ENCODE data around the gene SOX8.
"Not testable (repeated sequence)": the region's sequence is repeated elsewhere in the genome, so short reads cannot be mapped to it uniquely, and the experiment has no call there.

Gene SOX8

DNA sequence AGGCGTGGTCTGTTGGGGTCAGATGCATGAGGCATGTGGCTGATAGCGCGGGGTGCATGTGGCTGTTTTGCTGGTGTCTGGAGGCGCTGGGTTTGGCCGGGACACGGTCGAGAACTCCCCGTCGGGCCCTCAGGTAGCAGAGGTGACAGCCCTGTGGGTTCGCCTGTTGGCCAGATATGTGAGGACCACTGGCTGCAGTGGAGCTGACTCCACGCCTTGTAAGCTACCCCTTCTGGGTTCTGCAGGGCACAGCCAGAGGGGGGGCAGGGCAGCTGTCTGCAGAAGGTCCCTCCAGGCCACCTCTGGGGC is 38.5 kb downstream of the SOX8 start:
- no peak overlapping the region for H3K4me3 ChIP-seq (ENCODE audit: low read depth, low read length)
- TF ChIP-seq, protein P1, sequence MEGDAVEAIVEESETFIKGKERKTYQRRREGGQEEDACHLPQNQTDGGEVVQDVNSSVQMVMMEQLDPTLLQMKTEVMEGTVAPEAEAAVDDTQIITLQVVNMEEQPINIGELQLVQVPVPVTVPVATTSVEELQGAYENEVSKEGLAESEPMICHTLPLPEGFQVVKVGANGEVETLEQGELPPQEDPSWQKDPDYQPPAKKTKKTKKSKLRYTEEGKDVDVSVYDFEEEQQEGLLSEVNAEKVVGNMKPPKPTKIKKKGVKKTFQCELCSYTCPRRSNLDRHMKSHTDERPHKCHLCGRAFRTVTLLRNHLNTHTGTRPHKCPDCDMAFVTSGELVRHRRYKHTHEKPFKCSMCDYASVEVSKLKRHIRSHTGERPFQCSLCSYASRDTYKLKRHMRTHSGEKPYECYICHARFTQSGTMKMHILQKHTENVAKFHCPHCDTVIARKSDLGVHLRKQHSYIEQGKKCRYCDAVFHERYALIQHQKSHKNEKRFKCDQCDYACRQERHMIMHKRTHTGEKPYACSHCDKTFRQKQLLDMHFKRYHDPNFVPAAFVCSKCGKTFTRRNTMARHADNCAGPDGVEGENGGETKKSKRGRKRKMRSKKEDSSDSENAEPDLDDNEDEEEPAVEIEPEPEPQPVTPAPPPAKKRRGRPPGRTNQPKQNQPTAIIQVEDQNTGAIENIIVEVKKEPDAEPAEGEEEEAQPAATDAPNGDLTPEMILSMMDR (IDR thresholded peaks at IDR 0.05; ENCODE audit: low read depth, low read length), result no peak

DNA sequence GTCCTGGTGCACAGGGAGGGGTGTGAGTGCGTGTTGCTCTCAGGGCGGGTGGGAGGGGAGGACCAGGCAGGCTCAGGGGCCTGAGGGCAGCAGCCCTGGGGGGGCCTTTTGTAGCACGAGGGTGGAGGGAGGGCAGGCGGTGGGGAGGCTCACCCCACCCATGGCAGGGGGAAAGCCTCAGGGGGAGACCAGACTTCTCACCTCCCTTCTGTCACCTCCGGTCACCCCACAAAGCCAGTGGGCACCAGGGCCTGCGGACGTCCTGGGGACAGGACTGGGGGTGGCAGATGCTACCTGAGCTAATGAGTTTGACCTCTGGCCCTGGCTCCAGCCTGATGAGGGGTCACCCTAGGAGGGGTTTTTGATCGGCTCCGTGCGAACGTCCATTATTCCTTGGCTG is 39.0 kb downstream of the SOX8 start:
- no peak overlapping the region for H3K4me3 ChIP-seq (ENCODE audit: low read depth, low read length)
- TF ChIP-seq, protein P1 (IDR thresholded peaks at IDR 0.05; ENCODE audit: low read depth, low read length), result no peak

DNA sequence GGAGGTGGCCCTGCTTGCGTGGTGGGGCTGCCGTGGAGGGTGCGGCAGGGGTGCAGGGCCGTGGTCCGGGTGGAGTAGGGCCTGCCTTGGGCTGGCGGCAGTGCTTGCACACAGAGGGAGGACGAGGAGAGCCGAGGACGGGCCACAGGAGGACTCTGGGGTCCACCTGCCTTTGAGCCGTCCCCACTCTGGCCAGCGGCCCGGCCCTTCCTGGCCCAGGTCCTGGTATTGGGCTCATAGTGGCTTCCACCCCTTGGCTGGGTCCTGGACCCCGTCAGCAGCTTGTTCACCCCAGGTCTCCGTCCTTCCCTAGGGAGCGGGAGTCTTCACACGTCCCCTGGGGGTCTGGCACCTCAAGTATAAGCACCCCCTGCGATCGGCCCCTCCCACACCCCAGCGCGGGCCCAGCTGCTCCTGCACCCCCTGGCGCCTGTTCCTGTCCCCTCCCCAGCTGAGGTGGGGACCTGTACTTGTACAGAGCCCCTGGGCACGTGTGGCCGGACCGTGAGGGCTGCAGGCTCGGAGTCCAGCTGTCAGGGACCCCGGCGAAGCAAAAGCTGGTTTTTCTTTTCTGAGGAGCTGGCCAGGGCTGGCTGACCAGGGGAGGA is 40.1 kb downstream of the SOX8 start:
- TF ChIP-seq, protein P1 (IDR thresholded peaks at IDR 0.05; ENCODE audit: low read depth, low read length), result no peak
- no peak overlapping the region for H3K4me3 ChIP-seq (ENCODE audit: low read depth, low read length)

DNA sequence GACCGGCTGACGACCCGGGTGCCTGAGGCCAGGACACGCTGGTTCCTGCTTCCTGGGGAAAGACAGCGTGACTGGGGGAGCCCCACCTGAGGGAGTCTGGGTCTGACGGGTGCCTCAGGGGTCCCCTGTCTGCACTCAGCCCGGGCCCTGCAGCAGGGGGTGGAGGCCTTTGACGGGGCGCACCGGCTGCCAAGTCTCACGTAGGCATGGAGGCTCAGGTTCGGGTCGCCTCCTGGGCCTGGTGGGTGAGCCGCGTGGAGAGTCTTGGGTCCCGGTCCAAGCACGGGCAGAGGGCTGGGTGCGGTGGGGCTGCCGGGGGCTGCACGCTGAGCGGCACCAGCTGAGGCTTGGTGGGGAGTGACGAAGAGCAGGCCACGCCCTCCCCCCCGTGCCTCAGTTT is 40.9 kb downstream of the SOX8 start:
- TF ChIP-seq, protein P1 (IDR thresholded peaks at IDR 0.05; ENCODE audit: low read depth, low read length), result no peak
- no peak overlapping the region for H3K4me3 ChIP-seq (ENCODE audit: low read depth, low read length)

DNA sequence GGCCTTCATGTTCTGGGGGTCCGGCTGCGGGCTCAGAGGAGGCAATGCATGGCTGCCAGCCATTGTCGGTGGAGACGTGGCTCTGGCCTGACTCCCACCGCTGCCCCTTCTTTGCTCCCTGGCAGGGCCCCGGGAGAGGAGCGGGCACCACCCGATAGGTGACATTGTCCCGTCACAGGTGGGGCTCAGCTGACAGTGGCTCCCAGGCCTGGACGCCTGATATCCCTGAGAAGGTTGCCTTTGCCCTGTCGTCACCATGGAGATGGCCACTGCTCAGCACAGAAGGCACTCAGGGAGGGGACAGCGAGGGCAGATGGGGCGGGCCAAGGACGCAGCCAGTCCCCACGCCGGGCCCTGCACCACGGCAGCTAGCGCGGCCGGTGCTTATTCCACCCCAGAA is 42.6 kb downstream of the SOX8 start:
- H3K4me3 ChIP-seq (ENCODE audit: low read depth, low read length), result no peak overlapping the region
- TF ChIP-seq, protein P1 (IDR thresholded peaks at IDR 0.05; ENCODE audit: low read depth, low read length), result no peak

DNA sequence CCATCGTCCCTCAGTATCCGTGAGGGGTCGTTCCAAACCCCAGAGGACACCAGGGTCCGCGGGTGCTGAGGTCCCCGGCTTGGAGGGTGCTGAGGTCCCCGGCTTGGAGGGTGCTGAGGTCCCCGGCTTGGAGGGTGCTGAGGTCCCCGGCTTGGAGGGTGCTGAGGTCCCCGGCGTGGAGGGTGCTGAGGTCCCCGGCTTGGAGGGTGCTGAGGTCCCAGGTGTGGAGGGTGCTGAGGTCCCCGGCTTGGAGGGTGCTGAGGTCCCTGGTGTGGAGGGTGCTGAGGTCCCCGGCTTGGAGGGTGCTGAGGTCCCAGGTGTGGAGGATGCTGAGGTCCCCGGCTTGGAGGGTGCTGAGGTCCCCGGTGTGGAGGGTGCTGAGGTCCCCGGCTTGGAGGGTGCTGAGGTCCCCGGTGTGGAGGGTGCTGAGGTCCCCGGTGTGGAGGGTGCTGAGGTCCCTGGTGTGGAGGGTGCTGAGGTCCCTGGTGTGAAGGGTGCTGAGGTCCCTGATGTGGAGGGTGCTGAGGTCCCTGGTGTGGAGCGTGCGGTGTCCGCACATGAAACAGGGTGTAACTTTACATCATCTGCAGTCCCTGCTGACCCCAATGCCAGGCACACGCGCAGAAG is 43.7 kb downstream of the SOX8 start:
- not testable (repeated sequence) for H3K4me3 ChIP-seq (ENCODE audit: low read depth, low read length)

DNA sequence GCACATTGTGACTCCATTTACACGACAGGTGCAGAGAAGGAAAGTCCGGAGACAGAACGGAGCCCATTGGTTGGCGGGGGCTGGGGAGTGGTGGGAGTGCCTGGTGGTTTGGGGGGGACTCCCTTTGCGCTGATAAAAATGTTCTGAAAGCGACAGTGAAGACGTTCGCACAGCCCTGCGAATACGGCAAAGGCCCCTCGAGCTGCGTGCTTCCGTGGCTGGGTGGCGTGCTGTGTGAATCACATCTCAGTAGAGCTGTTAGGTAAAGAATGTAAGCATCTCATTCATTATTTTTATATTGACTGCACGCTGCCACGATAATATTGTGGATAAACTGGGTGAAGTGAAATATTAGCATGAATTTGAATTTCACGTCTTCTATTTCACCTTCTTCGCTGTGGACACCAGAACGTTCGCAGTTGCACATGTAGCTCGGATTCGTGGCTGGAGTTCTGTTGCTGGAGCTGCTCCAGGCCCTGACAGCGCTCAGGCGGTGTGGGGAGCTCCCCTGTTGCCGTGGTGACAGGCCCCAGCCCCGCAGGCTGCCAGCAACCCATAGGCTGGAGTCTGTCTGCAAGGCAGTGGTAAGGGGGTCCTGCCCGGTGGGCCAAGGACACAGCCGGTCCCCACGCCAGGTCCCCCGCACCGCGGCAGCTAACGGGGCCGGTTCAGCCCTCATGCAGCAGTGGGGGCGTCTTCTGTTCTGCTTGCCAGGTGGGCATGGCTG is 44.6 kb downstream of the SOX8 start:
- TF ChIP-seq, protein P1 (IDR thresholded peaks at IDR 0.05; ENCODE audit: low read depth, low read length), result no peak
- H3K4me3 ChIP-seq (ENCODE audit: low read depth, low read length), result no peak overlapping the region

Measured in WI38 (cell line).